OCI-LY3 (cell line): ENCODE results near the gene ST3GAL4.

Experiments
- EZH2phosphoT487 ChIP-seq: fragments of 200-600 bp; shearing (Covaris generic); IDR thresholded peaks from 2 replicates; pipeline ENCODE4 v1.6.1; 2018; ENCODE audit warnings: antibody characterized with exemption, mixed run types, low read depth
- TF ChIP-seq, protein P1 (sequence below): fragments of 200-600, 300-600 bp; sonication (generic); IDR thresholded peaks from 2 replicates; pipeline ENCODE4 v1.5.1; 2014; ENCODE audit warnings: antibody characterized with exemption, low read length, low read depth

DNA sequence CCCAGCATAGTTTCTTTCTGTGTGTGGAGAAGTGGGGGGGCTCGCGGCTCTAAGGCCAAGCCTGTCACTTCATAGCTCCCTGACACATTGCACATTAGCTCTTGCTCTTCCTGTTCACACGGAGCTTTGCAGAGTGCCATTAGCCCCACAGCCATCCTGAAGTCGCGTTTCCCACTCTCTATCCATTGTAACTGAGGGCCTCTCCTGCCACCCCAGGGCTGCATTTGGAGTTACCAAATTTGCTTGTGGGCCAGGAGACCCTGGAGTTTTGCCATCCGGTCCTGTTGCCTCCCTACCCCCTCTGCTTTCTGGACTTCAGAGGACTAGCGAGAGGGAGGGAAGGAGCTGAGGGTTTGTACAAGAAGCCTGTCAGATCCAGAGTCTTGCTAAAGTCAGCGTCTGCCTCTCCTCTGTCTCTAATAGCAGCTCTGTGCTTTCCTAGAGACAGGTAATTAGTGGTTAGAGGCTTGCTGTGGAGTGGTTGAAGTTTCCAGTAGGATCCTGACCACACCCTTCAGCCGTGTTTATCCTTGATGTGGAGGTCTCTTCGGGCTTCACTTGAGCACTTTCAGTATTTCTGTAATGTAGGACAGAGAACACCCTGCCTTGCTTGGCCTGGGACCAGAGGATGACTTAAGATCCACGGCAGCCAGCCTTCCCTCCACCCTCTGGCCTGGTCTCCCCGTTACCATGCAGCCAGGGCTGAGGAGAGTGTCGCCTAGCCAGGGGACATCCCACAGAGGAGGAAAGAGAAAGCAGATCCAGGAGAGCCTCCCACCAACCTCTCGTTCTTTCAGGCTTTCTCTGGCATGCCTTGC, 37.5 kb upstream of the ST3GAL4 start:
- TF ChIP-seq, protein P1, sequence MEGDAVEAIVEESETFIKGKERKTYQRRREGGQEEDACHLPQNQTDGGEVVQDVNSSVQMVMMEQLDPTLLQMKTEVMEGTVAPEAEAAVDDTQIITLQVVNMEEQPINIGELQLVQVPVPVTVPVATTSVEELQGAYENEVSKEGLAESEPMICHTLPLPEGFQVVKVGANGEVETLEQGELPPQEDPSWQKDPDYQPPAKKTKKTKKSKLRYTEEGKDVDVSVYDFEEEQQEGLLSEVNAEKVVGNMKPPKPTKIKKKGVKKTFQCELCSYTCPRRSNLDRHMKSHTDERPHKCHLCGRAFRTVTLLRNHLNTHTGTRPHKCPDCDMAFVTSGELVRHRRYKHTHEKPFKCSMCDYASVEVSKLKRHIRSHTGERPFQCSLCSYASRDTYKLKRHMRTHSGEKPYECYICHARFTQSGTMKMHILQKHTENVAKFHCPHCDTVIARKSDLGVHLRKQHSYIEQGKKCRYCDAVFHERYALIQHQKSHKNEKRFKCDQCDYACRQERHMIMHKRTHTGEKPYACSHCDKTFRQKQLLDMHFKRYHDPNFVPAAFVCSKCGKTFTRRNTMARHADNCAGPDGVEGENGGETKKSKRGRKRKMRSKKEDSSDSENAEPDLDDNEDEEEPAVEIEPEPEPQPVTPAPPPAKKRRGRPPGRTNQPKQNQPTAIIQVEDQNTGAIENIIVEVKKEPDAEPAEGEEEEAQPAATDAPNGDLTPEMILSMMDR = no peak
- no peak for TF ChIP-seq EZH2phosphoT487
